Activated CD8-positive, alpha-beta memory T cell treated with anti-CD3 and anti-CD28 coated beads for 24 hours (primary cell): Measurements from ENCODE around the gene RINL.
"Not testable (repeated sequence)": the region's sequence is repeated elsewhere in the genome, so short reads cannot be mapped to it uniquely, and the experiment has no call there.

Source experiments
- DNase-seq: peaks from one replicate; pipeline ENCODE4 v3.0.0-alpha.2; 2020

The RINL gene

GRCh38 chr19:38873400-38873799, 4.7 kb downstream of the RINL start:
- not testable (repeated sequence) for DNase-seq

DNA sequence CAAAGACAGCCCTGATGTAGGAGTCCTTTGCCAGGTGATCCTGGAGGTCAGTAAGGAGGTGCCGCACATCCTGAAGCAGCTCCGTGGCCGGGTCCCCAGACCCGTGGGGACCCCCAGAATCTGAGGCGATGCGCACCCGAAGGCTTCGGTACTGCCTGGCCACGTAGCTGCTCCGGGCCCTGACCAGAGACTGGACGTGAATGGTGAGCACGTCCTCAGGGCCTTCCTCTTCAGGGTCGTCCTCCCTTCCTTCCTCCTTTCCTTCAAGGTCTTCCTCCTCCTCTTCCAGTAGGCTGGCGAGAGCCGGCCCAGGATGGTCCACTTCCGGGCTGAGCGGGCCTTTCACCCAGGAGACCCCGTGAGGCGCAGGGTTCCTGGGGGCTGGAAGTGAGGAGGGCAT, 7.5 kb downstream of the RINL start:
- DNase-seq = peak; percentile 61

DNA sequence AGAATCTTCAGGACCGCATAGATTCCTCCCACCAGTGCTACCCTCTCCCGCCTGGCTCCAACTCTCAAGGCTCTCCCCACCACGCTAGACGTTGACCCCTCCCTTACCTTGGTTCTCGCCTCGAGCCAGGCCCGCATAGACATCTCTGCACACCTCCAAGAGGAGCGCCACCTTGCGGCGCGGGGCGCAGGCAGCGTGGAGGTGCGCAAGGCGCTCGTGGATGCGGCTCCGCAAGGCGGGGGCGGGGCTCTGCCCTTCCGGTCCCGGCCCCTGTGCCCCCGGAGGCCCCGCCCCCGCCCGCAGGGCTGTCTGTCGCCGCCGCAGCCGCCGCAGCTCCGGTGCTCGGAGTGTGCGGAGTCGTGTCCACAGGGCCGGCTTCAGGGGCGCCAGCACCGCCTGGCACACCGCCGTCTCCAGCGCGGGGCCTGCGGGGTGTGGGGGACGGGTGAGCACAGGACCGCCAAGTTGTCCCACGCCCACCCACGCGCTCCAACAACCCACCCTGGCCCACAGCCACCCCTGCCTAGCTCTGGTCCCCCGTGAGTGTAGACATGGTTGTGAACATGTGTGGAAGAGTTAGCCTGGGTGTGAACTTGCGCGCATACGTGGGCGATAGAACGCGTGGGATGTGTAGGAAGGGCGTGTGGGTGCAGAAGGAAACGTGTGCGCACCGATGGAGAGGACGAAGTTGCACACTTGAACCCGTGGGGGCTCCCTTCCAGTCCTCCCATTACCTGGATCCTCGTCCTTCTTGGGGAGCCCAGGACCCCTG, 8.1 kb downstream of the RINL start:
- peak; percentile 97 for DNase-seq

DNA sequence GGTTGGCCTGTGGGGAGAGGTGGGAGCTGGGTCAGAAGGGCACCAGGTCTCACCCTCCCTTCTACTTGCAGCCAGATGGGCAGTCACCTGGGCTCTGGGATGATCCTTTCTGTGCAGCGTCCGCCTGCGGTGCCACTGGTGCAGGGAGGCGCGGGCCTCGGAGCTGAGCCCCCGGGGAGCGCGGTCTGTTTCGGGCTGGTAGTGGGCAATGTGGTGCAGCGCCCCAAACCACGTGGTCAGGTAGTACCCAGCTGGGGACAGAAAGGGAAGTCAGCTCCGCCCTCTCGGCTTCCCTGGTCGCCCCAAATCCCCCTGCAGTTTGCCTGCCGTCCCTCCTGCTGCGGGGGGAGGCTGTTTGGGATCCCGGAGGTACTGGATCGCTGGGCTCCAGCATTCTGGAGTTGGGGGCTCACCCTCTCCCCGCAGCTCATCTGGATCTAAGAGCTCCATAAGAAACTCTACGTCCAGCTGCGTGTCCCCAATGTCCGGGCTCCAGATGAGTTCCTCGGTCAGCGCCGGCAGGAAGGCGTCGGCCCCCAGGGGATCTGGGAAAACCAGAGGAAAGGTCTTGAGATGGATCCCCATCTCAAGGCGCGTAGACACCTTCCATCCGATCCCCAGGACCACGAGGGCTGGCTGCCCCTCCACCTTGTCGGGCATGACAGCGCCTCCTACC, 8.8 kb downstream of the RINL start:
- DNase-seq = peak; percentile 82

DNA sequence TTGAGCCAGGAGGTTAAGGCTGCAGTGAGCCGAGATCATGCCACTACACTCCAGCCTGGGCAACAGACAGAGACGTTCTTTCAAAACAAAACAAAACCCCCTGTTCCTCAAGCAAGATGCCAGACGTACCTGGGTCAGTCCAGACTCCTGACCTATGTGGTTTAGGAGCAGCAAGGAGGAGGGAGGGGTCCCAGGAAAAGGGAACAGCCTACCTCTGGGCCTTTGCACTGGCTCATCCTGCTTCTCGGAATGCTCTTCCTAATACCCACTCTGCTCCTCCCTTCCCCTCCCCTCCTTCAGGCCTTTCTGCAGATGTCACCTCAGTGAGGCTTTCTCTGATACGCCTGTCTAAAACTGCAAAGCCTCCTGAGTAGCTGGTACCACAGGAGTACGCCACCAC, 9.5 kb downstream of the RINL start:
- DNase-seq = no peak

DNA sequence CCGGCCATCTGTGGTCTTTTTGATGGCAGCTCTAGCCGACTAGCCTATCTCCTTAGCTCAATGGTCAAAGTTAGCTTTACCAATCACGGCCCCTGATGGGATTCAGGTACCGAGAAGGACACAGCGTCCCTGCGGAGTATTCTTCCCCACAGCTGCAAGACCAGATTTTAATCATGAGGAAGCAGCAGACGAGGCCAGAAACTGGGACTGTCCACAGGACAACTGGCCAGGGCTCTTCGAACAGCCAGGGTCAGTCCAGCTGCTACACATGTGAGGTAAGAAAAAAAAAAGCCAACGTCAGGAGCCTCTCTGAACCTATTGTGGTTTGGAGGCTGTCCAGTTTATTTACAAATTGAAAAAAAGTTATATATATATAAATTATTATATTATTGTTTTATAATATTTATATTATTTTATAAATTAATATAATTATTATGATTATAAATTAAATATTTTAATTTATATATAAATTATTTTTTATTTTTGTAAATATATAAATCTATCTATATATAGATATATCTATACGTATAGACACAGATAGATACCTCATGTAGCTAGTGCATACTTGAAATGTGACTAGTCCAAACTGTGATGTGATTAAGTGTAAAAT, 10.8 kb downstream of the RINL start:
- DNase-seq = no peak

GRCh38 chr19:38862321-38863059, 15.6 kb downstream of the RINL start:
- no peak for DNase-seq

DNA sequence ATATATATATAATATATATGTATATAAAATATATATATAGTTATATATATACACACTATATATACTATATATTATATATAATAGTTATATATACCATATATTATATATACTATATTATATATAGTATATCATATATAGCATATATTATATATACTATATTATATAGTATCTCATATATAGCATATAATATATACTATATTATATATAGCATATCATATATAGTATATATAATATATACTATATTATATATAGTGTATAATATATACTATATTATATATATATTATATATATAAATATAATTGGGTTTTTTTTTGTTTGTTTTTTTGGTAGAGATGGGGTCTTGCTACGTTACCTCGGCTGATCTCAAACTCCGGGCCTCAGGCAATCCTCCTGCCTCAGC, 16.7 kb downstream of the RINL start:
- DNase-seq = no peak

GRCh38 chr19:38859631-38860204, 18.4 kb downstream of the RINL start:
- not testable (repeated sequence) for DNase-seq

GRCh38 chr19:38856813-38857212, 21.3 kb downstream of the RINL start:
- DNase-seq = no peak

- DNase-seq = not testable (repeated sequence)
Observed at GRCh38 chr19:38855751-38856150, 22.3 kb downstream of the RINL start.

DNA sequence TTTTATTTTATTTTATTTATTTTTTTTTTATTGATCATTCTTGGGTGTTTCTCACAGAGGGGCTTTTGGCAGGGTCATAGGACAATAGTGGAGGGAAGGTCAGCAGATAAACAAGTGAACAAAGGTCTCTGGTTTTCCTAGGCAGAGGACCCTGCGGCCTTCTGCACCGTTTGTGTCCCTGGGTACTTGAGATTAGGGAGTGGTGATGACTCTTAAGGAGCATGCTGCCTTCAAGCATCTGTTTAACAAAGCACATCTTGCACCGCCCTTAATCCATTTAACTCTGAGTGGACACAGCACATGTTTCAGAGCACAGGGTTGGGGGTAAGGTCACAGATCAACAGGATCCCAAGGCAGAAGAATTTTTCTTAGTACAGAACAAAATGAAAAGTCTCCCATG, 23.1 kb downstream of the RINL start:
- DNase-seq = not testable (repeated sequence)

DNA sequence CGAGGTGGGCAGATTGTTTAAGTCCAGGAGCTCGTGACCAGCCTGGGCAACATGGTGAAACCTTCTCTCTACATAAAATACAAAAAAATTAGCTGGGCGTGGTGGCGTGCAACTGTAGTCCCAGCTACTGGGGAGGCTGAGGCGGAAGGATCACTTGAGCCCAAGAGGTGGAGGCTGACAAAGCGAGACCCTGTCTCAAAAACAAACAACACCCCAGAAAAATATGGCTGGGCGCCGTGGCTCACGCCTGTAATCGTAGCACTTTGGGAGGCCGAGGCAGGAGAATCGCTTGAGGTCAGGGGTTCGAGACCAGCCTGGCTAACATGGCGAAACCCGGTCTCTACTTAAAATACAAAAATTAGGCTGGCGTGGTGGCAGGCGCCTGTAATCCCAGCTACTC, 24.9 kb downstream of the RINL start:
- DNase-seq = no peak

GRCh38 chr19:38852231-38853044, 25.6 kb downstream of the RINL start:
- peak; percentile 85 for DNase-seq

DNA sequence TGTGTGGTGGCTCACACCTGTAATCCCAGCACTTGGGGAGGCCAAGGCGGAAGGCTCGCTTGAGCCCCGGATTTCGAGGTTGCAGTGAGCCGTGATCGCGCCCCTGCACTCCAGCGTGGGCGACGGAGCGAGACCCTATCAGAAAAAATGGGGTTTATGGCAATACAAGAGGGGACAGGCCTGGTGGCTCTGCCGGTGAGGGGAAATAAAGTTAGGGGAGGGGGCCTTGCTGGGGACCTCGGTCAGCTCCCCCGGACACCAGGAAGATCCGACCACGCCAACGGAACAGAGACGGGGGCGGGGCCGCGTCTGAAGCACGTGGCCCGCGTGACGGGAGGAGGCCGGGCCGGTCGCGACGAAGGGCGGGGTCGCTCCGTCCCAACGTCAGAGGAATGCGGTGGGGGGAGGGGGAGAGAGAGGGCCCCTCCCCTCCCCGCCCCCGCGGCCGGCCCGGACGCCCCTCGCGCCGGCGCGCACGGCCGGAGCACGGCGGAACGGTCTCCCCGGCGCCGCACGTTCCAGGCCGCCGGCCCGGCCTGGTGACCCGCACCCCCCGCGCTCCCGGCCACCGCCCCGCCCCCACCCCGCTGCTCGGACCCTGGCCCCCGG, 26.3 kb downstream of the RINL start:
- peak; percentile 94 for DNase-seq

- DNase-seq = peak; percentile 85
Observed at GRCh38 chr19:38850976-38851621, 27.0 kb downstream of the RINL start.

GRCh38 chr19:38850436-38850975, 27.6 kb downstream of the RINL start:
- DNase-seq = peak; percentile 97

- DNase-seq = peak; percentile 100
Observed at GRCh38 chr19:38849860-38850435, 28.1 kb downstream of the RINL start, which contains the start of gene HNRNPL. TSS of gene HNRNPL (minus strand) at chr19:38849986. CDS start at chr19:38849966, 20 bp downstream.

- peak; percentile 99 for DNase-seq
Observed at GRCh38 chr19:38849147-38849859, 28.8 kb downstream of the RINL start.
